Liver (tissue), 9 donors: ENCODE data around the gene SUCLG2. TPM values are rescaled to one million over a fixed set of nuclear protein-coding genes. Genes with fewer than 3 reads are reported as not detected.

Experiments used
- DNase-seq: peaks from one replicate; pipeline ENCODE4 v3.0.0-alpha.2; 2017; ENCODE audit warnings: low spot score
- H3K27ac ChIP-seq, 2 donors: one replicate each; pipeline ENCODE4 v1.7.0; 2013; ENCODE audit warnings: inconsistent platforms in 2 of 2, low read length in 2 of 2, control low read depth in 1 of 2, low read depth in 1 of 2, mild to moderate bottlenecking in 1 of 2
- H3K27me3 ChIP-seq, 4 donors: one replicate each; pipeline versions ENCODE4 v1.6.1 to v1.7.0; 2013; ENCODE audit warnings: low read length in 3 of 4, inconsistent platforms in 1 of 4, mild to moderate bottlenecking in 1 of 4, moderate library complexity in 1 of 4; ENCODE audit not compliant: control insufficient read depth in 4 of 4, insufficient read depth in 4 of 4
- H3K36me3 ChIP-seq, 4 donors: one replicate each; pipeline versions ENCODE4 v1.6.1 to v1.7.0; 2013; ENCODE audit warnings: low read length in 3 of 4, mild to moderate bottlenecking in 3 of 4, low read depth in 1 of 4, moderate library complexity in 1 of 4; ENCODE audit not compliant: control insufficient read depth in 4 of 4, insufficient read depth in 3 of 4
- H3K4me1 ChIP-seq, 4 donors: one replicate each; pipeline versions ENCODE4 v1.6.1 to v1.7.0; 2013; ENCODE audit warnings: low read length in 3 of 4, mild to moderate bottlenecking in 3 of 4, moderate library complexity in 1 of 4; ENCODE audit not compliant: control insufficient read depth in 4 of 4, insufficient read depth in 4 of 4
- H3K4me3 ChIP-seq, 3 donors: one replicate each; pipeline versions ENCODE4 v1.6.1 to v1.7.0; 2013; ENCODE audit warnings: low read length in 3 of 3, control low read depth in 1 of 3, low read depth in 1 of 3, mild to moderate bottlenecking in 1 of 3
- H3K9ac ChIP-seq, 2 donors: one replicate each; pipeline ENCODE4 v1.7.0; 2013; ENCODE audit warnings: low read length in 2 of 2, mild to moderate bottlenecking in 2 of 2, moderate library complexity in 2 of 2, control low read depth in 1 of 2, low read depth in 1 of 2
- H3K9me3 ChIP-seq, 4 donors: one replicate each; pipeline versions ENCODE4 v1.6.1 to v1.7.0; 2013; ENCODE audit warnings: low read length in 3 of 4; ENCODE audit not compliant: control insufficient read depth in 4 of 4
- EGR1 ChIP-seq, 2 donors: IDR thresholded peaks; 2 replicates each; pipeline ENCODE4 v1.6.1; 2016 to 2018; ENCODE audit warnings: antibody characterized with exemption in 2 of 2, low read depth in 2 of 2
- FOXA2 ChIP-seq: IDR thresholded peaks from 2 replicates; pipeline ENCODE4 v1.6.1; 2016; ENCODE audit warnings: antibody characterized with exemption
- HNF4A ChIP-seq, 2 donors: conservative IDR thresholded peaks; 2 replicates each; pipeline ENCODE4 v1.6.1; 2016; ENCODE audit warnings: antibody characterized with exemption in 2 of 2, mild to moderate bottlenecking in 2 of 2
- HNF4G ChIP-seq: IDR thresholded peaks from 2 replicates; pipeline ENCODE4 v1.6.1; 2016; ENCODE audit warnings: antibody characterized with exemption
- JUND ChIP-seq, 2 donors: IDR thresholded peaks; 2 replicates each; pipeline ENCODE4 v1.6.1; 2016; ENCODE audit warnings: antibody characterized with exemption in 2 of 2
- NR2F2 ChIP-seq: IDR thresholded peaks from 2 replicates; pipeline ENCODE4 v1.6.1; 2016; ENCODE audit warnings: antibody characterized with exemption
- RXRA ChIP-seq, 2 donors: IDR thresholded peaks; 2 replicates each; pipeline ENCODE4 v1.6.1; 2017 to 2018; ENCODE audit warnings: antibody characterized with exemption in 2 of 2, mild to moderate bottlenecking in 1 of 2
- SP1 ChIP-seq: IDR thresholded peaks from 2 replicates; pipeline ENCODE4 v1.6.1; 2018; ENCODE audit warnings: antibody characterized with exemption, mild to moderate bottlenecking
- TAF1 ChIP-seq: conservative IDR thresholded peaks from 2 replicates; pipeline ENCODE4 v1.6.1; 2016; ENCODE audit warnings: antibody characterized with exemption, mild to moderate bottlenecking
- YY1 ChIP-seq: IDR thresholded peaks from 2 replicates; pipeline ENCODE4 v1.6.1; 2016; ENCODE audit warnings: antibody characterized with exemption, mild to moderate bottlenecking
- WGBS: extraction: QIAGEN DNeasy Blood & Tissue Kit; methylation state at CpG from one replicate; pipeline ENCODE4 v1.1.7; 2013; 5-methylcytosine and 5-hydroxymethylcytosine counted together
- polyA plus RNA-seq, 2 donors: library from polyadenylated mRNA; stranded (reverse) in 1 of 2; unstranded in 1 of 2; fragments of 200-250 nt in 1 of 2; fragments of >200 nt in 1 of 2; fragmentation: Nextera tagmentation in 1 of 2; extraction: Ambion mirVana in 1 of 2; gene quantifications; one replicate each; pipeline versions ENCODE4 v1.2.1 to v1.2.3, GENCODE V29; 2013 to 2015
- total RNA-seq, 2 donors: library from RNA; depleted of rRNA; stranded (reverse); fragments of >200 nt; gene quantifications; one replicate each; pipeline ENCODE4 v1.2.3, GENCODE V29; 2014
- TF ChIP-seq, protein P1 (sequence below): IDR thresholded peaks from 2 replicates; pipeline ENCODE4 v1.6.1; 2016; ENCODE audit warnings: antibody characterized with exemption
- TF ChIP-seq, protein P2 (sequence below): IDR thresholded peaks from 2 replicates; pipeline ENCODE4 v1.6.1; 2016; ENCODE audit warnings: antibody characterized with exemption, mild to moderate bottlenecking
- TF ChIP-seq, protein P3 (sequence below): IDR thresholded peaks from 2 replicates; pipeline ENCODE4 v1.6.1; 2016; ENCODE audit warnings: antibody characterized with exemption
- TF ChIP-seq, protein P4 (sequence below): IDR thresholded peaks from 2 replicates; pipeline ENCODE4 v1.6.1; 2016; ENCODE audit warnings: antibody characterized with exemption
- TF ChIP-seq, protein P5 (sequence below): fragments of 150-350 bp; IDR thresholded peaks from 2 replicates; pipeline ENCODE4 v1.5.1; 2017; ENCODE audit warnings: improper control_type of control experiment, low read depth, low read length; ENCODE audit not compliant: missing input control
- donor health status: healthy.
- donor health status: healthy.
- donor health status: healthy.
- donor health status: healthy.
- donor health status: healthy.

SUCLG2 gene
- total and polyA plus RNA-seq, 4 donors = 45.3 to 114 (median 92.8) TPM

DNA sequence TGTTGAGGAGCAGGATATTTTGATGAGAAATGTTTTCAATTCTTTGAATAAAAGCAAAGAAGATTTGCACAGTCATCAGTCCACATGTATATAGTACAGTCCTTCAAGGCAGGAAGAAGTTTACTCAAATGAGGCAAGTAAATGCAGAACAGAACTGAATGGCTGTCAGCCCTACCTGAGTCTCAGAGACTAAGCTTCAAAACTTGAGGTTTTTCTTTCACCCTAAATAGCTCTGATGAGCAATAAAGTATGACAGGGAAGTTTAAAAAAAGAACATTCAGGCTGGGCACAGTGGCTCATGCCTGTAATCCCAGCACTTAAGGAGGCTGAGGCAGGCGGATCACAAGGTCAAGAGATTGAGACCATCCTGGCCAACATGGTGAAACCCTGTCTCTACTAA lies 232.5 kb downstream of the SUCLG2 start:
- H3K27me3 ChIP-seq = no peaks in the 10 kb centered on the region
- WGBS = 97% methylated on average over 1 of the region's 1 CpG
- no peak overlapping the region for H3K4me3 ChIP-seq
- H3K9ac ChIP-seq = no peak overlapping the region
- peaks cover 0 to 3% (median 0%) of the 10 kb centered on the region in 4 donors for H3K9me3 ChIP-seq
- no peaks in the 10 kb centered on the region for H3K4me1 ChIP-seq
- TF ChIP-seq, protein P1, sequence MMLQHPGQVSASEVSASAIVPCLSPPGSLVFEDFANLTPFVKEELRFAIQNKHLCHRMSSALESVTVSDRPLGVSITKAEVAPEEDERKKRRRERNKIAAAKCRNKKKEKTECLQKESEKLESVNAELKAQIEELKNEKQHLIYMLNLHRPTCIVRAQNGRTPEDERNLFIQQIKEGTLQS = no peak
- TF ChIP-seq, protein P2, sequence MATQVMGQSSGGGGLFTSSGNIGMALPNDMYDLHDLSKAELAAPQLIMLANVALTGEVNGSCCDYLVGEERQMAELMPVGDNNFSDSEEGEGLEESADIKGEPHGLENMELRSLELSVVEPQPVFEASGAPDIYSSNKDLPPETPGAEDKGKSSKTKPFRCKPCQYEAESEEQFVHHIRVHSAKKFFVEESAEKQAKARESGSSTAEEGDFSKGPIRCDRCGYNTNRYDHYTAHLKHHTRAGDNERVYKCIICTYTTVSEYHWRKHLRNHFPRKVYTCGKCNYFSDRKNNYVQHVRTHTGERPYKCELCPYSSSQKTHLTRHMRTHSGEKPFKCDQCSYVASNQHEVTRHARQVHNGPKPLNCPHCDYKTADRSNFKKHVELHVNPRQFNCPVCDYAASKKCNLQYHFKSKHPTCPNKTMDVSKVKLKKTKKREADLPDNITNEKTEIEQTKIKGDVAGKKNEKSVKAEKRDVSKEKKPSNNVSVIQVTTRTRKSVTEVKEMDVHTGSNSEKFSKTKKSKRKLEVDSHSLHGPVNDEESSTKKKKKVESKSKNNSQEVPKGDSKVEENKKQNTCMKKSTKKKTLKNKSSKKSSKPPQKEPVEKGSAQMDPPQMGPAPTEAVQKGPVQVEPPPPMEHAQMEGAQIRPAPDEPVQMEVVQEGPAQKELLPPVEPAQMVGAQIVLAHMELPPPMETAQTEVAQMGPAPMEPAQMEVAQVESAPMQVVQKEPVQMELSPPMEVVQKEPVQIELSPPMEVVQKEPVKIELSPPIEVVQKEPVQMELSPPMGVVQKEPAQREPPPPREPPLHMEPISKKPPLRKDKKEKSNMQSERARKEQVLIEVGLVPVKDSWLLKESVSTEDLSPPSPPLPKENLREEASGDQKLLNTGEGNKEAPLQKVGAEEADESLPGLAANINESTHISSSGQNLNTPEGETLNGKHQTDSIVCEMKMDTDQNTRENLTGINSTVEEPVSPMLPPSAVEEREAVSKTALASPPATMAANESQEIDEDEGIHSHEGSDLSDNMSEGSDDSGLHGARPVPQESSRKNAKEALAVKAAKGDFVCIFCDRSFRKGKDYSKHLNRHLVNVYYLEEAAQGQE = no peak
- TF ChIP-seq TAF1 (no peak), YY1 (no peak), NR2F2 (no peak)
- TF ChIP-seq, protein P3, sequence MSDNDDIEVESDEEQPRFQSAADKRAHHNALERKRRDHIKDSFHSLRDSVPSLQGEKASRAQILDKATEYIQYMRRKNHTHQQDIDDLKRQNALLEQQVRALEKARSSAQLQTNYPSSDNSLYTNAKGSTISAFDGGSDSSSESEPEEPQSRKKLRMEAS = no peak
- TF ChIP-seq, protein P4, sequence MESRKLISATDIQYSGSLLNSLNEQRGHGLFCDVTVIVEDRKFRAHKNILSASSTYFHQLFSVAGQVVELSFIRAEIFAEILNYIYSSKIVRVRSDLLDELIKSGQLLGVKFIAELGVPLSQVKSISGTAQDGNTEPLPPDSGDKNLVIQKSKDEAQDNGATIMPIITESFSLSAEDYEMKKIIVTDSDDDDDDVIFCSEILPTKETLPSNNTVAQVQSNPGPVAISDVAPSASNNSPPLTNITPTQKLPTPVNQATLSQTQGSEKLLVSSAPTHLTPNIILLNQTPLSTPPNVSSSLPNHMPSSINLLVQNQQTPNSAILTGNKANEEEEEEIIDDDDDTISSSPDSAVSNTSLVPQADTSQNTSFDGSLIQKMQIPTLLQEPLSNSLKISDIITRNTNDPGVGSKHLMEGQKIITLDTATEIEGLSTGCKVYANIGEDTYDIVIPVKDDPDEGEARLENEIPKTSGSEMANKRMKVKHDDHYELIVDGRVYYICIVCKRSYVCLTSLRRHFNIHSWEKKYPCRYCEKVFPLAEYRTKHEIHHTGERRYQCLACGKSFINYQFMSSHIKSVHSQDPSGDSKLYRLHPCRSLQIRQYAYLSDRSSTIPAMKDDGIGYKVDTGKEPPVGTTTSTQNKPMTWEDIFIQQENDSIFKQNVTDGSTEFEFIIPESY = no peak
- no peak for DNase-seq
- no peak overlapping the region for H3K27ac ChIP-seq
- H3K36me3 ChIP-seq = peaks cover 0 to 14% (median 4%) of the 10 kb centered on the region in 4 donors

DNA sequence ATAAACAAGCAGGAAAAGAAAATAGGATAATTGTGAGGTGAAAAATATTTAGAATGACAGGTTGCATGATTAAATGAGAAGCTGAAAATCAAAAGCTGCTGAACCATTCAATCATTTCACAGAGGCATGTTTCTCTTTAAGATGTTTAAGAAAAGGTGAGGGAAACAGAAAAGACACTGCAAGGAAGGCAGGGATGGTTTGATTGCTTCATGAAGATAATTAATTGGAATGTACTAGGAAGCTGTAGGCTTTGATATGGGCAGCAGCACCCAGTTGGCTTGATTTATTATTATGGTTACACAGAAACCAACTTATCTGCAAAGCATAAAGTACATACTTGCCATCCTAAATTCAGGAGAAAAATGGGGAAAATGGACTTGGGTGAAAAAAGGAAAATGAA lies 234.6 kb downstream of the SUCLG2 start:
- DNase-seq = no peak
- Histone ChIP-seq H3K27me3 (no peaks in the 10 kb centered on the region), H3K4me1 (no peaks in the 10 kb centered on the region), H3K9ac (no peak overlapping the region), H3K27ac (no peak overlapping the region), H3K36me3 (peaks cover 0 to 14% (median 6%) of the 10 kb centered on the region in 4 donors), H3K9me3 (peaks cover 0 to 3% (median 0%) of the 10 kb centered on the region in 4 donors), H3K4me3 (no peak overlapping the region)
- TF ChIP-seq JUND (IDR thresholded peaks at IDR 0.05) (no peak), TAF1 (no peak), RXRA (IDR thresholded peaks at IDR 0.05) (no peak), SP1 (no peak), EGR1 (IDR thresholded peaks at IDR 0.05; ENCODE audit: low read depth in 2 of 2) (no peak), HNF4G (no peak), HNF4A (conservative IDR thresholded peaks at IDR 0.05) (no peak), FOXA2 (no peak), NR2F2 (no peak)
- TF ChIP-seq, protein P2 = no peak
- TF ChIP-seq, protein P5, sequence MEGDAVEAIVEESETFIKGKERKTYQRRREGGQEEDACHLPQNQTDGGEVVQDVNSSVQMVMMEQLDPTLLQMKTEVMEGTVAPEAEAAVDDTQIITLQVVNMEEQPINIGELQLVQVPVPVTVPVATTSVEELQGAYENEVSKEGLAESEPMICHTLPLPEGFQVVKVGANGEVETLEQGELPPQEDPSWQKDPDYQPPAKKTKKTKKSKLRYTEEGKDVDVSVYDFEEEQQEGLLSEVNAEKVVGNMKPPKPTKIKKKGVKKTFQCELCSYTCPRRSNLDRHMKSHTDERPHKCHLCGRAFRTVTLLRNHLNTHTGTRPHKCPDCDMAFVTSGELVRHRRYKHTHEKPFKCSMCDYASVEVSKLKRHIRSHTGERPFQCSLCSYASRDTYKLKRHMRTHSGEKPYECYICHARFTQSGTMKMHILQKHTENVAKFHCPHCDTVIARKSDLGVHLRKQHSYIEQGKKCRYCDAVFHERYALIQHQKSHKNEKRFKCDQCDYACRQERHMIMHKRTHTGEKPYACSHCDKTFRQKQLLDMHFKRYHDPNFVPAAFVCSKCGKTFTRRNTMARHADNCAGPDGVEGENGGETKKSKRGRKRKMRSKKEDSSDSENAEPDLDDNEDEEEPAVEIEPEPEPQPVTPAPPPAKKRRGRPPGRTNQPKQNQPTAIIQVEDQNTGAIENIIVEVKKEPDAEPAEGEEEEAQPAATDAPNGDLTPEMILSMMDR = no peak
- TF ChIP-seq, protein P3 = no peak
- TF ChIP-seq, protein P1 = no peak
